ENCODE results near the gene MACROD1. TPM values are rescaled to one million over a fixed set of nuclear protein-coding genes. Genes with fewer than 3 reads are reported as not detected.

MACROD1 gene
- total and polyA plus RNA-seq, 2 donors (not counting 3 experiments of a cell fraction or from before 2014, with no cell fraction given) = 11.0 to 16.2 TPM

DNA sequence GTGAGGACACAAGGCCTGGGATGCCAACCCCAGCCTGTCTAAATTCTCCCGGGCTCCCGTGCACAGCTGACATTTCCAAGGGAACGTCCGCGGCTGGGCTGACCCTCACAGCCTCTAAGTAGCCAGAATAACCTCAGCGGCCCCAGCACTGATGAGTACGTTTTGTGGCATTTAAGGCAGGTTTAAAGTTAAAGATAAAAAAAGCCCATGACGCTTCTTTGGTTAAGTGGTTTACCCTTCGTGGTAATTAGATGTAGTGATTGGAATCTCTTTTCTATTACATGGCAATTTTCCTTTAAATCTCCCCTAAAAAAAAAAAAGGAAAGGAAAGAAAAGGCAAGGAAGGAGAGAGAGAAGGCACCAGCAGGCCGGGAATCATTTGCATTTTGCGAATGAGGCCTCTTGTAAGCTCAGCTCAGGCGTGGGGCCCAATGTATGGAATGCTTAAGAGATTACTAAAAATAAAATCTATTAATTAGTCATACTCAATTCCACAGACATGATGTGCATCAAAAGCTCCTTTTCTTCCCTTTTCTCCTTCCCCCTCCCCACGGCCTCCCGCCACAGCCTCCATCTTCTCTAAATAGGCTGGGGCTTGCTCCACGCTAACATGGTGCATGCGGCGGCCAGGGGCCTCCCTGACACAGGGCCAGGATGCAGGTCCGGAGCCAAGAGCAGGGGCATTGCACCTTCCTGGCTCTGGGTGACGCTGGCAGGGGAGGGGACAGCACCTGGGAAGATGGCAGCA lies 44.1 kb downstream of the MACROD1 start:
- ChIA-PET POLR2A (no interaction called here), CTCF (interaction anchor here (1.1 kb wide), 1 partner anchor 85 kb away, joined by 3 read pairs; no protein-coding TSS in a partner anchor)
- DNase-seq (ENCODE audit: low read depth, low spot score) = no peak
- Histone ChIP-seq H3K27ac (ENCODE audit: insufficient read depth, low read depth, low read length) (no peak overlapping the region), H3K36me3 (ENCODE audit: control insufficient read depth in 2 of 2, extremely low read depth in 1 of 2, insufficient read depth in 2 of 2, low read length in 2 of 2) (no peaks in the 10 kb centered on the region), H3K79me2 (ENCODE audit: control insufficient read depth, insufficient read depth, low read length) (no peaks in the 10 kb centered on the region), H3K9me3 (replicated peaks; ENCODE audit: control insufficient read depth, insufficient read depth, low read length) (no peaks in the 10 kb centered on the region), H3K4me3 (replicated peaks in 1 of 3; ENCODE audit: insufficient read depth in 1 of 3, low read depth in 1 of 3, low read length in 3 of 3) (no peak overlapping the region), H4K20me1 (replicated peaks; ENCODE audit: control insufficient read depth, extremely low read depth, insufficient read depth, low read length) (no peaks in the 10 kb centered on the region), H3K9me1 (replicated peaks; ENCODE audit: control insufficient read depth, extremely low read depth, insufficient read depth, low read length) (no peaks in the 10 kb centered on the region), H3K27me3 (ENCODE audit: control insufficient read depth in 2 of 2, insufficient read depth in 2 of 2, low read length in 2 of 2) (no peaks in the 10 kb centered on the region), H3K4me1 (ENCODE audit: control insufficient read depth, extremely low read depth, insufficient read depth, low read length) (no peaks in the 10 kb centered on the region), H3K4me2 (ENCODE audit: insufficient read depth, low read length) (no peak overlapping the region), H2AFZ (ENCODE audit: low read depth, low read length) (no peak overlapping the region), H3K9ac (replicated peaks; ENCODE audit: extremely low read depth, insufficient read depth, low read length) (no peak overlapping the region)
- FAIRE-seq = no peak
- no TSS peak for BruUV-seq (replicated peaks)
- TF ChIP-seq EZH2 (IDR thresholded peaks at IDR 0.05; ENCODE audit: borderline replicate concordance, low read depth, low read length, severe bottlenecking) (no peak), POLR2AphosphoS5 (IDR thresholded peaks at IDR 0.05; ENCODE audit: insufficient read depth, low read depth, low read length) (no peak), MYC (IDR thresholded peaks at IDR 0.05; ENCODE audit: low read depth, low read length) (no peak), GATA2 (IDR thresholded peaks at IDR 0.05; ENCODE audit: insufficient read depth, insufficient read length, low read depth, low read length) (no peak), JUN (IDR thresholded peaks at IDR 0.05; ENCODE audit: borderline replicate concordance, insufficient read depth, insufficient read length, low read depth) (no peak), FOS (IDR thresholded peaks at IDR 0.05; ENCODE audit: borderline replicate concordance, insufficient read depth, low read length) (no peak), POLR2A (IDR thresholded peaks at IDR 0.05; ENCODE audit: low read depth, low read length) (no peak)
- TF ChIP-seq, protein P1, sequence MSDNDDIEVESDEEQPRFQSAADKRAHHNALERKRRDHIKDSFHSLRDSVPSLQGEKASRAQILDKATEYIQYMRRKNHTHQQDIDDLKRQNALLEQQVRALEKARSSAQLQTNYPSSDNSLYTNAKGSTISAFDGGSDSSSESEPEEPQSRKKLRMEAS (IDR thresholded peaks at IDR 0.05; ENCODE audit: insufficient read depth, insufficient read length) = no peak
- TF ChIP-seq, protein P2, sequence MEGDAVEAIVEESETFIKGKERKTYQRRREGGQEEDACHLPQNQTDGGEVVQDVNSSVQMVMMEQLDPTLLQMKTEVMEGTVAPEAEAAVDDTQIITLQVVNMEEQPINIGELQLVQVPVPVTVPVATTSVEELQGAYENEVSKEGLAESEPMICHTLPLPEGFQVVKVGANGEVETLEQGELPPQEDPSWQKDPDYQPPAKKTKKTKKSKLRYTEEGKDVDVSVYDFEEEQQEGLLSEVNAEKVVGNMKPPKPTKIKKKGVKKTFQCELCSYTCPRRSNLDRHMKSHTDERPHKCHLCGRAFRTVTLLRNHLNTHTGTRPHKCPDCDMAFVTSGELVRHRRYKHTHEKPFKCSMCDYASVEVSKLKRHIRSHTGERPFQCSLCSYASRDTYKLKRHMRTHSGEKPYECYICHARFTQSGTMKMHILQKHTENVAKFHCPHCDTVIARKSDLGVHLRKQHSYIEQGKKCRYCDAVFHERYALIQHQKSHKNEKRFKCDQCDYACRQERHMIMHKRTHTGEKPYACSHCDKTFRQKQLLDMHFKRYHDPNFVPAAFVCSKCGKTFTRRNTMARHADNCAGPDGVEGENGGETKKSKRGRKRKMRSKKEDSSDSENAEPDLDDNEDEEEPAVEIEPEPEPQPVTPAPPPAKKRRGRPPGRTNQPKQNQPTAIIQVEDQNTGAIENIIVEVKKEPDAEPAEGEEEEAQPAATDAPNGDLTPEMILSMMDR (IDR thresholded peaks at IDR 0.05; ENCODE audit: extremely low read depth in 1 of 2, insufficient read depth in 1 of 2, low read depth in 1 of 2, low read length in 2 of 2) = no peak
- intact Hi-C loops (cut with micrococcal nuclease) (no loop called here), dilution Hi-C loops (cut with MboI; ENCODE audit: extremely low pct_ligation_motif_present, low sequenced_read_pairs) (no loop called here)

Data from endothelial cell of umbilical vein (primary cell).